Dermis microvascular lymphatic vessel endothelial cell (primary cell): ENCODE results near the gene USP12. TPM values are rescaled to one million over a fixed set of nuclear protein-coding genes. Genes with fewer than 3 reads are reported as not detected.

Source experiments
- DNase-seq, 2 donors: peaks; one replicate each; pipeline versions ENCODE4 v3.0.0 to v3.0.0-alpha.2; 2010; ENCODE audit warnings: low read depth in 2 of 2
- total RNA-seq: library from RNA; depleted of rRNA; stranded (reverse); fragments of >200 nt; gene quantifications from 2 replicates; pipeline ENCODE4 v1.2.1, GENCODE V29; 2014

Gene USP12
- total RNA-seq, 1 donor from 2014 or later, result 19.3 TPM

DNA sequence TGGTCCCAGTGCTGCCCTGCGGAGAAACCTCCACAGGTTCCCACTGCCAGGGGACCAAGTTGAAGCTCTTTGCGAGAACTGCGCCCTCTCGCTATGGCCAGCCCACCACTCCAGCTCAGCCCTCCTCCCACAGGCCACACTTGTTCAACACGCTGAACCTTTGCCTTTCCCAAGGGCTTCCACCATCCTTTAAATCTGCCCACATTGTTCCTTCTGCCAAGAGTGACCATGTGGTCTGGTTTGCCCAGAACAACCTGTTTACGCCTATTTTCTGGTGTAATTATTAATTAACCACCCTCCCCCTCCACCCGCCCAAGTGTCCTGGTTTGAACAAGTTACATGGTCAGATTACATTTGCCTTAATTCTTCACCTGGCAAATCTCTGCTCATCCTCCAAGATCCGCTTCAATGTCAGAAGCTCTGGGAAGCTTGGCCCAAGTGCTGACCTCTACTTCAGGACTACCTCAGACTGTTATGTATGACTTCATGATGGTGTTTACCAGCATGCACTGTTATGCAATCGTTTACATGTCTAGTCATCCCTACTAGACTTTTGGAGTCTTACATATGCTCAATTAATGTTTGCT is 12.0 kb upstream of the USP12 start:
- no peak for DNase-seq

- DNase-seq, result peak; percentile 93 to 95
Observed at GRCh38 chr13:27182844-27183497, 11.4 kb upstream of the USP12 start.

GRCh38 chr13:27182054-27182453 is 10.4 kb upstream of the USP12 start:
- no peak for DNase-seq

- DNase-seq, result no peak
Observed at GRCh38 chr13:27177852-27178251, 6.2 kb upstream of the USP12 start.

DNA sequence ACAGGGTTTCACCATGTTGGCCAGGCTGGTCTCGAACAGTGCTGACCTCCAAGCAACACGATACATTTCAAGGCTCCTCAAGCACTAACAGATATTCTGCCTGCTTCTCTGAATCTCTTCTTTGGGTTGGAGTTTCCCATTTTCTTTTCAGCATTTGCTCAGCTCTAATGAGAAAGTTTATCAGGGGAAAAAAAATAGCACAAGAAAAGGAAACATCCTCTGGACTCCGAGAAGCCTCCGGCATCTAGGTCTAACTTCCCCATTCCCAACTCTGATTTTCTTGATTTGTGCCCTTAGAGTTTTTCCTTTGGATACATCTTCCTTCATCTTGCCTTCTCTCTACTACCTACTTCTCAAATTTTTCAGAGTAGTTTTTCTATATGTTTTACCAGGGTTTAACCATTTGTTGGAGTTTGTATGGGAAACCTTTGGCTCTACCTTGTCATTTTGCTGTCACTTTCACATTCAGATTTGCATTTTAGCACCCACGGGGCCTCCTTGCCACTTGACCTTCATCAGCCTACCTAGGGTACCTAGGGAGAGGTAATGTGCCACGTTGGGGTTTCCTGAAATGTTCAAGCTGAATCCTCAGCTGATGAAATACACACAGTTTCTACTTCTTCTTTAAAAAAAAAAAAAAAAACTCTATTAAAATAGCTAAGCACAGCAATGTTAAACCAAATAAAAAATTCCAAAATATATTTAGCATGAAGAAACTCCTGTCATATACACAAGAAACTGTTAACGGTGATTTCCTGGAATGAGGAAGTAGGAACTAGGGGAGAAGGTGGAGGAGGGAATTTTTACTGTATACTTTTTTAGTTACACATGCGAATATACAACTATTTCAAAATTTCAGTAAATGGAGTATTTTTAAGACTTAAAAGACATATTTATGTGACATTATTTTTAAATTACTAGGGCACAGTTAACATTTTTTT is 5.1 kb upstream of the USP12 start:
- DNase-seq, result no peak

- DNase-seq, result no peak
Observed at GRCh38 chr13:27174766-27175455, 3.3 kb upstream of the USP12 start.

- peak in 1 of 2 donors; percentile 50 for DNase-seq
Observed at GRCh38 chr13:27172495-27172842, 858 bp upstream of the USP12 start.

GRCh38 chr13:27171827-27172494 is 350 bp upstream of the USP12 start:
- DNase-seq, result peak; percentile 81 to 94

GRCh38 chr13:27170516-27171243 is 931 bp downstream of the USP12 start:
- DNase-seq, result peak in 1 of 2 donors; percentile 50

DNA sequence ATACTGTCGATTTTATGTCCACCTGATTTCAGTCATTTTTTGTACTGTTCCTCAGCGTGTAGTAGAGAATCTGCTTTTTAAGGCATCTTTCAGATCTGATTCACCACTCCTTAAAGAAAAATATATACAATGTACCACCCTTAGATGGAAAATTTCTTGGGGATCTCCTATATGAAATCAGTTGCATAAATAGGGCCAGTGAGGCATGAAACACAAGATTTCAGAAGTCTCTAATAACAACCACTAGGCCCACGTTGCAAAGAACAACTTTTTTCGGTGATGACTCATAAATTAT is 1.4 kb downstream of the USP12 start:
- DNase-seq, result peak in 1 of 2 donors; percentile 65

DNA sequence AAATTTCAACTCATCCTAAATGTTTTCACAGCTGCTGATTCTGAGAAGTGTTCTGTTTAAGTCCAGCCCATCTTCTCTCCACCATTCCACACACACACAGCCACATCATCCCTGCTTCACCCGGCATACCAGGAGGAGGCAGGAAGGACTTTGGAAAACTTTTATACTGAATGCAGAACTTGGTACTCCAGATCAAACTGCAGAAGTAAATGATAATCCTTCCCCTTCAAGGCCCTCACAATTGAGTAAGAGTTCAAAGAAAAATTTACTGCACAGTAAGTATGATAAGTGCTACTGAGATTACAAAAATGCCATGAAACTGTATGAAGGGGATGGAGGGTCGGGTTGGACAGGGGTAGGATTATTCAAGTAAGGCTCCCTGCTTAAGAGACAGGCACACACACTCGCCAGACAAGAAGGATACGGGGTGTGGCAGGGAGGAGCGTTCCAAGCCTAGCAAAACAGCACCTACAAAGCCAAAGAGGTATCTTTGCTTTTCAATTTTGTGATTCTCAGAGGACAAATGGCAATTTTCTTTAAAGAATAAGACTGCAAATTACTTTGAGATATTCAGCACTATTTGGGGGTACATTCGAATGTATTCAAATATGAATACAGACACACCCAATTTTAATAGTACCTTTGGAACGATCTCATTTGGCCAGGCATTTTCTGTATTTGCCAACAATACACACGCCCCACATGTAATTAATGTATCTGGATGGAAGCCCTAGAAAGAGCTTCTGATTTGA is 2.5 kb downstream of the USP12 start:
- peak in 1 of 2 donors; percentile 18 for DNase-seq

DNA sequence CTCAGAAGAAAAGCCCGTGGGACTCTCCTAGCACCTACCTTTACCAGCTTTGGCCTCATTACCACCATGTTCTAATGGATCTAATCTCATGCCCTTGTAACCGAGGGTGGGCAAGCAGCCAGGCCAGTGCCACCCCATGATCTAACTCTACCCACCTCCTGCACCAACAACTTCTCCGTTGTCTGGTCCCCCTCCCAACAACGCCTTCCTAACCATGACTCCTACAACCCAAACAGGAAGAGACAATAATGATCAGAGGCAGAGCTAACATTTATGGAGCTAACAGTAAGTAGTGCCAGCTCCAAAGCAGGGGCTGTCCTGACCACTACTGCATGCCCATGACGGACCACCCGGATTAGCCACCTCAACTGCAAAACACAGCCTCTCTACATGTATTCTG is 3.5 kb downstream of the USP12 start:
- DNase-seq, result peak in 1 of 2 donors; percentile 57

DNA sequence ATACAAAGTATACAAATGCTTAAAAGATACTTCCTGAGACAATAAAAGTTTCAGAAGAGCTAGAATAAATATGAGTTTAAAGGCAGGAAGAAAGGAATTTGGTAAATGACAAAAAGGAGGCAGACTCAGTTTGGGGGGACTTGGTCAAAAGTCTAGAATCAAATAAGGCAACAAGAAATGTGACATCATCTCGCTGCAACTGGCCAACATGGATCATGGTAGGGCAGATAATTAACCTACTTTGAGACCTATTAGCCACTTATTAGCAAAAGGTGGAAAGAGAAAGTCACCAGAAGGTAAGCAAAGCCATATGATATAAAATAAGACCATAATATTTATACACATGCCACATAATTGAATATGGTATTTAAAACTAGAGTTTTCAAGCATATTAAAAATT is 5.3 kb downstream of the USP12 start:
- DNase-seq, result no peak

GRCh38 chr13:27161980-27162379 is 9.6 kb downstream of the USP12 start:
- no peak for DNase-seq

DNA sequence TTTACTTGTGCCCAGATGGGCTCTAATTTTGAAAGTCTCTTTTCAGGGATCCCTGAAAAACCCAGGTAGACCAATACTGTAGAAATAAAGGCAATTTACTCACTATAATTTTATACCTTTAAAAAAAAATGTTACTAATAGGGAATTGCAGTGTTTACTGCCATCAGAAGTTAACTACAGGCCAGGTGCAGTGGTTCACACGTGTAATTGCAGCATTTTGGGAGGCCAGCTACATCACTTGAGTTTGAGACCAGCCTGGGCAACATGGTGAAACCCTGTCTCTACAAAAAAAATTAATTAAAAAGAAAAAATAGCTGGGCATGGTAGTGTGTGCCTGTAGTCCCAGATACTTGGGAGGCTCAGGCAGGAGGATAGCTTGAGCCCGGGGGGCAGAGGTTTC is 10.2 kb downstream of the USP12 start:
- no peak for DNase-seq

GRCh38 chr13:27160657-27161295 is 10.8 kb downstream of the USP12 start:
- no peak for DNase-seq

DNA sequence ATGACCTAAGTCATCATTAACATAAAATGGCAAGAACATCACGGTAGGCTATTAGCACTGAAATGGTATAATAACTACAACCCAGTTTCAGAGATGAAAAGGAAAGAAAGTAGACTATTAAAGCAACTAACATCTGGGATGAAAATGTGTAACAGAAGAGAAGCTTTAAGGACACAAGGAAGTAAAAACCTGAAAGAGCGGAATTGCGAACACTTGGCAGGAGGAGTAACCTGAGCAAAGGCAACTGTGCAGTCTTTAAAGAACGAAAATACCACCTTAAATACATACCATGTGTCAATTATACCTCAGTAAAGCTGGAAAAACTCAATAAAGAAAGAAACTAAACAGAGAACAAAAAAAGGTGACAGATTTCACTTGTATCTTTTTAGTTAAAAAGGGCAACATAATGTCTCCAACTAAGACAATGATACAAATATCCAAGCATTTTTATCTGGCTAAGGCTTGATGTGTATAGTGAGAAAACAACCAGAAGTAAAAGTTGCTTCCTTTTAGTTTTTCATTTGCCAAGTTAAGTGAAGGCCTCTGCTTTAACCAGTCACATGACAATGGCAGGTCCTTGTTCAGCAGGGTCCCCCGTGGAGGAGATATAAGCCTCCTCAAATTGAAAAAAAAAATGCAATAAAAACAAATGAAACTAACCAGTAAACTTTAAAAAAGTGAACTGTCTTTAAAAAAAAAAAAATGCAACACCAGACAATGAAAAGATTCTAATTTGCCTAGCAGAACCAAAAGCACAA is 11.6 kb downstream of the USP12 start:
- no peak for DNase-seq

DNA sequence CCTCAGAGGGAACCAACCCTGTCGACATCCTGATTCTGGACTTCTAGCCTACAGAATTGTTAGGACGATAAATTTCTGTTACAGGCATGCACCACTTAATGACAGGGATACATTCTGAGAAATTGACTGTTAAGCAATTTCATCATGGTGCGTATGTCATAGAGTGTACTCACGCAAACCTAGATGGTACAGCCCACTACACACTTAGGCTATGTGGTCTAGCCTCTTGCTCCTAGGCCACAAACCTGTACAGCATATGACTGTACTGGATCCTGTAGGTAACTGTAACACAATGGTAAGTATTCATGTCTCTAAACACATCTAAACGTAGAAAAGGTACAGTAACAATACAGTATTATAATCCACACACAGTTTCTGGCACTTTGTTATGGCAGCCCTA is 13.3 kb downstream of the USP12 start:
- DNase-seq, result no peak
